ENCODE data around the gene MOB3C. TPM values are rescaled to one million over a fixed set of nuclear protein-coding genes. Genes with fewer than 3 reads are reported as not detected.
A peak's percentile ranks its signal among the peaks of the same experiment; 100 is the strongest.

The MOB3C gene
- total RNA-seq, 1 donor from 2014 or later: 5.8 TPM

GRCh38 chr1:46646844-46647243 is 30.2 kb upstream of the MOB3C start:
- TF ChIP-seq CTCF (conservative IDR thresholded peaks at IDR 0.05; ENCODE audit: low read depth, low read length): no peak
- DNase-seq (ENCODE audit: low read depth): no peak
- no peak overlapping the region for H3K4me3 ChIP-seq (ENCODE audit: low read depth, low read length)

- no peak for TF ChIP-seq CTCF (conservative IDR thresholded peaks at IDR 0.05; ENCODE audit: low read depth, low read length)
- no peak for DNase-seq (ENCODE audit: low read depth)
- no peak overlapping the region for H3K4me3 ChIP-seq (ENCODE audit: low read depth, low read length)
Measured at GRCh38 chr1:46646331-46646730, 29.7 kb upstream of the MOB3C start.

GRCh38 chr1:46645815-46646214 is 29.2 kb upstream of the MOB3C start:
- no peak overlapping the region for H3K4me3 ChIP-seq (ENCODE audit: low read depth, low read length)
- TF ChIP-seq CTCF (conservative IDR thresholded peaks at IDR 0.05; ENCODE audit: low read depth, low read length): no peak
- no peak for DNase-seq (ENCODE audit: low read depth)

- no peak for TF ChIP-seq CTCF (conservative IDR thresholded peaks at IDR 0.05; ENCODE audit: low read depth, low read length)
- peak; percentile 63 for DNase-seq (ENCODE audit: low read depth)
- no peak overlapping the region for H3K4me3 ChIP-seq (ENCODE audit: low read depth, low read length)
Measured at GRCh38 chr1:46643368-46643775, 26.8 kb upstream of the MOB3C start.

GRCh38 chr1:46642115-46642680 is 25.6 kb upstream of the MOB3C start:
- no peak for DNase-seq (ENCODE audit: low read depth)
- TF ChIP-seq CTCF (conservative IDR thresholded peaks at IDR 0.05; ENCODE audit: low read depth, low read length): no peak
- no peak overlapping the region for H3K4me3 ChIP-seq (ENCODE audit: low read depth, low read length)

GRCh38 chr1:46639547-46639946 is 22.9 kb upstream of the MOB3C start:
- DNase-seq (ENCODE audit: low read depth): no peak
- no peak for TF ChIP-seq CTCF (conservative IDR thresholded peaks at IDR 0.05; ENCODE audit: low read depth, low read length)
- no peak overlapping the region for H3K4me3 ChIP-seq (ENCODE audit: low read depth, low read length)

GRCh38 chr1:46638921-46639320 is 22.3 kb upstream of the MOB3C start:
- H3K4me3 ChIP-seq (ENCODE audit: low read depth, low read length): no peak overlapping the region
- TF ChIP-seq CTCF (conservative IDR thresholded peaks at IDR 0.05; ENCODE audit: low read depth, low read length): no peak
- no peak for DNase-seq (ENCODE audit: low read depth)
